Adrenal gland (tissue), 12 donors: ENCODE data around the gene PPM1E. TPM values are rescaled to one million over a fixed set of nuclear protein-coding genes. Genes with fewer than 3 reads are reported as not detected.

Experiments
- DNase-seq, 7 donors: peaks; one replicate each; pipeline ENCODE4 v3.0.0-alpha.2; 2019 to 2020
- H3K27ac ChIP-seq, 5 donors: fragments of 200-600 bp; sonication (generic) in 4 of 5; 1 replicate in 3 of 5; 2 replicates in 2 of 5; pipeline versions ENCODE4 v1.5.1 to v1.8.0; 2016 to 2020; ENCODE audit warnings: mild to moderate bottlenecking in 1 of 5
- H3K27me3 ChIP-seq: fragments of 200-600 bp; 2 replicates; pipeline ENCODE4 v1.8.0; 2021
- H3K36me3 ChIP-seq, 2 donors: fragments of 200-600 bp; replicated peaks in 1 of 2; 1 replicate in 1 of 2; 2 replicates in 1 of 2; pipeline versions ENCODE4 v1.5.1 to v1.8.0; 2018 to 2022
- H3K4me1 ChIP-seq, 2 donors: fragments of 200-600 bp; replicated peaks in 1 of 2; 1 replicate in 1 of 2; 2 replicates in 1 of 2; pipeline versions ENCODE4 v1.5.1 to v1.8.0; 2018 to 2021
- H3K4me3 ChIP-seq, 4 donors: fragments of 200-600 bp; sonication (generic) in 3 of 4; one replicate each; pipeline ENCODE4 v1.5.1; 2016 to 2018
- H3K9me3 ChIP-seq, 3 donors: fragments of 200-600 bp; sonication (generic) in 1 of 3; replicated peaks in 1 of 3; 1 replicate in 2 of 3; 2 replicates in 1 of 3; pipeline versions ENCODE4 v1.5.1 to v1.8.0; 2016 to 2021
- CTCF ChIP-seq, 6 experiments: fragments of 450-650 bp in 4 of 6; fragments of 200-600 bp in 2 of 6; sonication (generic) in 1 of 6; IDR thresholded peaks; 1 replicate in 5 of 6; 2 replicates in 1 of 6; pipeline versions ENCODE4 v1.5.1 to v1.8.0; 2016 to 2021; ENCODE audit warnings: antibody characterized with exemption in 6 of 6, mild to moderate bottlenecking in 2 of 6, moderate library complexity in 1 of 6
- POLR2A ChIP-seq, 2 donors: fragments of 450-650 bp; IDR thresholded peaks; one replicate each; pipeline ENCODE4 v1.6.1; 2017; ENCODE audit warnings: antibody characterized with exemption in 2 of 2, mild to moderate bottlenecking in 2 of 2, moderate library complexity in 1 of 2
- WGBS, 4 donors: extraction: QIAGEN DNeasy Blood & Tissue Kit in 2 of 4; methylation state at CpG; one replicate each; pipeline versions ENCODE4 v1.1.5 to v1.1.7; 2013 to 2017; 5-methylcytosine and 5-hydroxymethylcytosine counted together
- intact Hi-C, 2 donors: fragments of 100-400 bp; cut with DNase I; formaldehyde crosslinking; loops; one replicate each; pipeline versions ENCODE4 v1.14.1 to v1.15.0; 2022 to 2023
- polyA plus RNA-seq, 3 donors: library from polyadenylated mRNA; stranded (reverse); fragments of 200-250 nt in 2 of 3; fragments of 350-450 nt in 1 of 3; fragmentation: Illumina TruSeq in 1 of 3; extraction: RNeasy Lipid Tissue Mini Kit (QIAGEN cat#74804) in 1 of 3; gene quantifications; one replicate each; pipeline ENCODE4 v1.2.3, GENCODE V29; 2013 to 2014
- total RNA-seq, 9 donors: library from RNA; depleted of rRNA in 4 of 9; stranded (reverse); fragments of >200 nt in 4 of 9; fragments of 120-200 nt in 1 of 9; fragmentation: NEBNext Ultra II Directional in 1 of 9; extraction: Animal tissue kit (Norgen Biotek cat#: 25700) in 1 of 9; gene quantifications; one replicate each; pipeline versions ENCODE4 v1.1.0 to v1.2.4, GENCODE V29; 2013 to 2023
- donor health status: healthy with polysubstance abuse.
- donor health status: Bipolar disorder and iron deficiency.
- donor health status: DM: yes; HTN: yes; CAD: no.
- donor health status: DM: no; HTN: no; CAD: no.
- donor health status: DM: no; HTN: no; CAD: no.
- donor health status: DM: yes; HTN: yes; CAD: no.

PPM1E gene
- total and polyA plus RNA-seq, 12 donors, result 1.8 to 22.7 (median 11.3) TPM

- intact Hi-C loops, result no loop called here
- Histone ChIP-seq H3K9me3 (no peaks in the 10 kb centered on the region), H3K36me3 (no peaks in the 10 kb centered on the region), H3K27me3 (no peaks in the 10 kb centered on the region), H3K4me3 (no peak overlapping the region), H3K4me1 (no peaks in the 10 kb centered on the region), H3K27ac (no peak overlapping the region)
- TF ChIP-seq POLR2A (IDR thresholded peaks at IDR 0.05), result no peak
- no peak for TF ChIP-seq CTCF (IDR thresholded peaks at IDR 0.05)
- DNase-seq, result no peak
- WGBS, 4 donors, result 90 to 97% (median 96%) methylated on average over 3 of the region's 3 CpGs
Observed at GRCh38 chr17:58889928-58890327, 134.3 kb downstream of the PPM1E start.

- intact Hi-C loops, result no loop called here
- H3K4me1 ChIP-seq, result no peaks in the 10 kb centered on the region
- 85 to 90% (median 86%) methylated on average over 5 of the region's 5 CpGs for WGBS, 4 donors
- H3K36me3 ChIP-seq, result no peaks in the 10 kb centered on the region
- H3K9me3 ChIP-seq, result no peaks in the 10 kb centered on the region
- TF ChIP-seq CTCF (IDR thresholded peaks at IDR 0.05), result no peak
- H3K27ac ChIP-seq, result no peak overlapping the region
- H3K4me3 ChIP-seq, result no peak overlapping the region
- no peaks in the 10 kb centered on the region for H3K27me3 ChIP-seq
- DNase-seq, result no peak
Observed at GRCh38 chr17:58899191-58899590, 143.5 kb downstream of the PPM1E start.

GRCh38 chr17:58902322-58902721 lies 146.7 kb downstream of the PPM1E start:
- TF ChIP-seq CTCF (IDR thresholded peaks at IDR 0.05) (no peak), POLR2A (IDR thresholded peaks at IDR 0.05) (no peak)
- no peaks in the 10 kb centered on the region for H3K4me1 ChIP-seq
- H3K9me3 ChIP-seq, result peaks cover 0 to 7% (median 0%) of the 10 kb centered on the region in 3 donors
- intact Hi-C loops, result no loop called here
- WGBS, 4 donors, result 88 to 97% (median 91%) methylated on average over 1 of the region's 1 CpG
- no peak overlapping the region for H3K27ac ChIP-seq
- DNase-seq, result no peak
- no peak overlapping the region for H3K4me3 ChIP-seq
- no peaks in the 10 kb centered on the region for H3K36me3 ChIP-seq
- H3K27me3 ChIP-seq, result no peaks in the 10 kb centered on the region

- intact Hi-C loops, result no loop called here
Observed at GRCh38 chr17:58911741-58912343, 156.2 kb downstream of the PPM1E start.

More at GRCh38 chr17:58911741-58912343, 156.2 kb downstream of the PPM1E start:
- TF ChIP-seq CTCF (IDR thresholded peaks at IDR 0.05) (no peak), POLR2A (IDR thresholded peaks at IDR 0.05) (no peak)
- Histone ChIP-seq H3K27me3 (no peaks in the 10 kb centered on the region), H3K36me3 (no peaks in the 10 kb centered on the region), H3K4me1 (no peaks in the 10 kb centered on the region), H3K27ac (no peak overlapping the region), H3K9me3 (peaks cover 0 to 9% (median 4%) of the 10 kb centered on the region in 3 donors), H3K4me3 (no peak overlapping the region)
- DNase-seq, result no peak
- WGBS, 4 donors, result 76 to 91% (median 79%) methylated on average over 8 of the region's 8 CpGs
